ENCODE data around the gene GLIS1.
A peak's percentile ranks its signal among the peaks of the same experiment; 100 is the strongest.

GLIS1 gene

GRCh38 chr1:53583868-53584776 is 154.8 kb downstream of the GLIS1 start:
- DNase-seq (ENCODE audit: extremely low read depth, low read depth): no peak
- H3K4me3 ChIP-seq (replicated peaks; ENCODE audit: low read depth, low read length): no peak overlapping the region
- no peak for TF ChIP-seq CTCF (IDR thresholded peaks at IDR 0.05; ENCODE audit: low read depth, low read length, missing control alignments)

GRCh38 chr1:53583021-53583867 is 155.7 kb downstream of the GLIS1 start:
- peak; percentile 39 for DNase-seq (ENCODE audit: extremely low read depth, low read depth)
- no peak for TF ChIP-seq CTCF (IDR thresholded peaks at IDR 0.05; ENCODE audit: low read depth, low read length, missing control alignments)
- no peak overlapping the region for H3K4me3 ChIP-seq (replicated peaks; ENCODE audit: low read depth, low read length)

- no peak for DNase-seq (ENCODE audit: extremely low read depth, low read depth)
- no peak overlapping the region for H3K4me3 ChIP-seq (replicated peaks; ENCODE audit: low read depth, low read length)
- no peak for TF ChIP-seq CTCF (IDR thresholded peaks at IDR 0.05; ENCODE audit: low read depth, low read length, missing control alignments)
Observed at GRCh38 chr1:53582211-53583020, 156.5 kb downstream of the GLIS1 start.

GRCh38 chr1:53581476-53581875 is 157.5 kb downstream of the GLIS1 start:
- no peak overlapping the region for H3K4me3 ChIP-seq (replicated peaks; ENCODE audit: low read depth, low read length)
- DNase-seq (ENCODE audit: extremely low read depth, low read depth): no peak
- TF ChIP-seq CTCF (IDR thresholded peaks at IDR 0.05; ENCODE audit: low read depth, low read length, missing control alignments): no peak

GRCh38 chr1:53580739-53581475 is 158.1 kb downstream of the GLIS1 start:
- DNase-seq (ENCODE audit: extremely low read depth, low read depth): no peak
- no peak for TF ChIP-seq CTCF (IDR thresholded peaks at IDR 0.05; ENCODE audit: low read depth, low read length, missing control alignments)
- H3K4me3 ChIP-seq (replicated peaks; ENCODE audit: low read depth, low read length): no peak overlapping the region

- TF ChIP-seq CTCF (IDR thresholded peaks at IDR 0.05; ENCODE audit: low read depth, low read length, missing control alignments): no peak
- no peak overlapping the region for H3K4me3 ChIP-seq (replicated peaks; ENCODE audit: low read depth, low read length)
- no peak for DNase-seq (ENCODE audit: extremely low read depth, low read depth)
Observed at GRCh38 chr1:53580009-53580400, 159.0 kb downstream of the GLIS1 start.

All from HFF-Myc (cell line).